Measurements from ENCODE around the gene PRM2. TPM values are rescaled to one million over a fixed set of nuclear protein-coding genes. Genes with fewer than 3 reads are reported as not detected.
A peak's percentile ranks its signal among the peaks of the same experiment; 100 is the strongest.

The PRM2 gene
- total RNA-seq, 1 experiment from 2014 or later, result not detected

DNA sequence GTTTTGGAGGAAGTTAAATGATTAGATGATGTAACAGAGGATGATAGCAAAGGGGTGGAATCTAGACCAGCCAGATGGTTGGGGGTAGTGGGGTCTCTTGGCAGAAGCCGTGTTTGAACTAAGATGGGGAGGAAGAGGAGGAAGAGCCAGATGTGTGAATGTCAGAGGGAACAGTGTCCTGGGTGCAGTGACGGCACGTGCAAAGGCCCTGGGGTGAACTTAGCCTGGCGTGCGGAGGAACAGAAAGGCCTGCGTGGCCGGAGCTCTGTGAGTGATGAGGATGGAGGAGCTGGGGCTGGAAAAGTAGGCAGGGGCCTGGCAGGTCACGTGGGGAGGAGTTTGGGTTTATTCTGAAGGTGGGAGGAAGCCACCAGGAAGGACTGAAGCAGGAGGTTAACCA is 42.5 kb upstream of the PRM2 start:
- no peak overlapping the region for H3K56ac ChIP-seq (ENCODE audit: insufficient read length, low read depth, low read length)
- H3K4me2 ChIP-seq (ENCODE audit: insufficient read depth, insufficient read length, low read length), result no peak overlapping the region
- no peak overlapping the region for H3K4ac ChIP-seq (ENCODE audit: low read depth, low read length)
- H4K5ac ChIP-seq (ENCODE audit: insufficient read length, low read depth, low read length), result no peak overlapping the region
- Mint-ChIP-seq H3K36me3 (ENCODE audit: insufficient read depth in 1 of 3, low read depth in 3 of 3) (peaks cover 5 to 6% (median 5%) of the 10 kb centered on the region in 3 experiments; a peak in 4 of 7 replicates), H3K9me3 (peaks cover 0 to 4% of the 10 kb centered on the region in 2 experiments; a peak in 2 of 5 replicates), H3K27me3 (ENCODE audit: low read depth) (no peaks in the 10 kb centered on the region; the same call in 1 of the 2 replicates), H3K27ac (peak overlapping the region; percentile 8 to 38 (median 9); a peak in 4 of 7 replicates), H3K4me3 (no peak overlapping the region), H3K4me1 (peaks cover 40 to 41% of the 10 kb centered on the region in 2 experiments)
- no peaks in the 10 kb centered on the region for H3K23me2 ChIP-seq (ENCODE audit: insufficient read length, low read depth, low read length, poor library complexity, severe bottlenecking)
- no CpG with 5 or more reads among the region's 8 CpGs for WGBS (ENCODE audit: extremely low coverage, insufficient read length, low lambda C conversion rate)
- H2BK5ac ChIP-seq (ENCODE audit: insufficient read length, low read length), result no peak overlapping the region
- peak overlapping the region; percentile 90 for H2BK15ac ChIP-seq (ENCODE audit: low read depth, low read length)
- H2AK5ac ChIP-seq (ENCODE audit: insufficient read length, low read length), result no peak overlapping the region
- H4K20me1 ChIP-seq (ENCODE audit: control insufficient read depth, insufficient read depth, insufficient read length), result no peaks in the 10 kb centered on the region
- H3K9ac ChIP-seq (ENCODE audit: extremely low read depth, insufficient read length, low read length), result no peak overlapping the region
- H3K9me3 ChIP-seq (ENCODE audit: control insufficient read depth, low read depth, low read length), result no peaks in the 10 kb centered on the region
- no peak overlapping the region for H2BK12ac ChIP-seq (ENCODE audit: insufficient read length, low read depth, low read length)
- no peak overlapping the region for H3T11ph ChIP-seq (ENCODE audit: low read length)
- DNase-seq, result no peak
- H4K91ac ChIP-seq (ENCODE audit: insufficient read length, low read depth, low read length), result peak overlapping the region; percentile 16
- H3K18ac ChIP-seq (ENCODE audit: insufficient read length, low read depth, low read length), result no peak overlapping the region
- H3K79me2 ChIP-seq (ENCODE audit: insufficient read depth, low read length), result no peaks in the 10 kb centered on the region; the same call in 1 of the 2 replicates
- no peak for TF ChIP-seq CTCF (conservative IDR thresholded peaks at IDR 0.05)
- no peak overlapping the region for H3K23ac ChIP-seq (ENCODE audit: insufficient read length, low read depth, low read length)
- H3K79me1 ChIP-seq (ENCODE audit: insufficient read depth, low read depth, low read length, poor library complexity, severe bottlenecking), result no peaks in the 10 kb centered on the region
- H4K8ac ChIP-seq (replicated peaks; ENCODE audit: insufficient read length, low read depth, low read length), result no peak overlapping the region
- no peak overlapping the region for H2BK120ac ChIP-seq (ENCODE audit: low read depth, low read length, poor library complexity, severe bottlenecking)
- H3K27me3 ChIP-seq (ENCODE audit: insufficient read depth, low read length), result no peaks in the 10 kb centered on the region
- no peak overlapping the region for H3K27ac ChIP-seq (ENCODE audit: insufficient read length, low read depth, low read length)
- H3K4me1 ChIP-seq (ENCODE audit: insufficient read depth, low read length), result peaks cover 4% of the 10 kb centered on the region; the same call in 1 of the 2 replicates
- no peak overlapping the region for H2AFZ ChIP-seq (ENCODE audit: low read length)
- H2BK20ac ChIP-seq (ENCODE audit: low read depth, low read length, poor library complexity, severe bottlenecking), result no peak overlapping the region
- H3K14ac ChIP-seq (ENCODE audit: insufficient read depth, low read length), result no peak overlapping the region

Measured in H9 (cell line).